ENCODE results near the gene E2F8.

DNA sequence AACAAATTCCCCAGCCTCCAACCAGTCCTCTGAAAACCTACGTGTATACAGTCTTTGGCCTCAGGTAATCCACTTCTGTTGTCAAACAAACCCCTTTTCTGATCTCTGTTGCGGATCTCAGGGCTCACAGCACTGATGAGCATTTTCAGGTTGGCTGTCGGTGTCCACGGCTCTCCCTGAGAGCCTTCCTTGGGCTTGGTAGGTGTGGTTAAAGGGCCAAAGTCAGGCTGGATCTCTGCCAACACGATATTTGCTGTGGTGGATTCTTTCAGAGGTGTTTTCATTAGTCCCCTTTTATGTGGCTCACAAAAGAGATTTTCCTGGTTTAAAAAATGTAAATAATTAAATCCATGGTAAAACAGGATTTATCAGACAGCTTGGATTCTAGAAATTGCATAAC is 2.9 kb downstream of the E2F8 start:
- TF ChIP-seq POLR2A (IDR thresholded peaks at IDR 0.05) (no peak), EP300 (IDR thresholded peaks at IDR 0.05; ENCODE audit: low read depth) (no peak)
- TF ChIP-seq, protein P1, sequence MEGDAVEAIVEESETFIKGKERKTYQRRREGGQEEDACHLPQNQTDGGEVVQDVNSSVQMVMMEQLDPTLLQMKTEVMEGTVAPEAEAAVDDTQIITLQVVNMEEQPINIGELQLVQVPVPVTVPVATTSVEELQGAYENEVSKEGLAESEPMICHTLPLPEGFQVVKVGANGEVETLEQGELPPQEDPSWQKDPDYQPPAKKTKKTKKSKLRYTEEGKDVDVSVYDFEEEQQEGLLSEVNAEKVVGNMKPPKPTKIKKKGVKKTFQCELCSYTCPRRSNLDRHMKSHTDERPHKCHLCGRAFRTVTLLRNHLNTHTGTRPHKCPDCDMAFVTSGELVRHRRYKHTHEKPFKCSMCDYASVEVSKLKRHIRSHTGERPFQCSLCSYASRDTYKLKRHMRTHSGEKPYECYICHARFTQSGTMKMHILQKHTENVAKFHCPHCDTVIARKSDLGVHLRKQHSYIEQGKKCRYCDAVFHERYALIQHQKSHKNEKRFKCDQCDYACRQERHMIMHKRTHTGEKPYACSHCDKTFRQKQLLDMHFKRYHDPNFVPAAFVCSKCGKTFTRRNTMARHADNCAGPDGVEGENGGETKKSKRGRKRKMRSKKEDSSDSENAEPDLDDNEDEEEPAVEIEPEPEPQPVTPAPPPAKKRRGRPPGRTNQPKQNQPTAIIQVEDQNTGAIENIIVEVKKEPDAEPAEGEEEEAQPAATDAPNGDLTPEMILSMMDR (IDR thresholded peaks at IDR 0.05) = no peak
